A549 (cell line): ENCODE measurements around the gene FOSL1. TPM values are rescaled to one million over a fixed set of nuclear protein-coding genes. Genes with fewer than 3 reads are reported as not detected.

Experiments
- ATAC-seq, 2 experiments: fragments of 200-7000 bp in 1 of 2; fragments of >200 bp in 1 of 2; cut with Nextera tagmentation in 1 of 2; cut with Tn5 transposase in 1 of 2; 3 replicates each; pipeline versions ENCODE4 v1.8.0 to v1.9.1; 2018 to 2020; ENCODE audit warnings: mild to moderate bottlenecking in 1 of 2, moderate library complexity in 1 of 2
- CTCF ChIA-PET: fragments of 300-600 bp; sonication (Branson Sonifier 250); formaldehyde crosslinking; extraction: SDS; loops from one replicate; lab custom pipeline; 2021; ENCODE audit warnings: antibody characterized with exemption, inconsistent platforms; lab: Yijun Ruan, JAX
- POLR2A ChIA-PET: fragments of 350-600 bp; formaldehyde crosslinking; extraction: SDS; loops from one replicate; lab custom pipeline; 2021; ENCODE audit warnings: antibody characterized with exemption, inconsistent platforms; lab: Yijun Ruan, JAX
- DNase-seq, 2 experiments: peaks; one replicate each; pipeline versions ENCODE4 v3.0.0 to v3.0.0-alpha.2; 2011 to 2016; ENCODE audit warnings: low read depth in 1 of 2, low spot score in 1 of 2
- FAIRE-seq: peaks from 2 replicates; lab custom pipeline; 2011; peaks lifted over from hg19 to GRCh38; lab: Jason Lieb, UNC
- H3K27ac ChIP-seq, 2 experiments: fragments of >200 bp; sonication (Bioruptor Twin); formaldehyde crosslinking; 3 replicates each; pipeline ENCODE4 v1.5.1; 2016 to 2017
- H3K4me1 ChIP-seq: fragments of >200 bp; sonication (Bioruptor Twin); formaldehyde crosslinking; 3 replicates; pipeline ENCODE4 v1.6.1; 2016
- H3K4me2 ChIP-seq: fragments of >200 bp; sonication (Bioruptor Twin); formaldehyde crosslinking; 3 replicates; pipeline ENCODE4 v1.6.1; 2016
- H3K4me3 ChIP-seq: fragments of >200 bp; sonication (Bioruptor Twin); formaldehyde crosslinking; 3 replicates; pipeline ENCODE4 v1.5.1; 2016
- H3K9me3 ChIP-seq: fragments of >200 bp; sonication (Bioruptor Twin); formaldehyde crosslinking; 3 replicates; pipeline ENCODE4 v1.6.1; 2016
- BHLHE40 ChIP-seq: IDR thresholded peaks from 2 replicates; pipeline ENCODE4 v1.6.1; 2012; ENCODE audit warnings: low read depth, low read length, inconsistent platforms
- CHD2 ChIP-seq: fragments of 150-350 bp; IDR thresholded peaks from 2 replicates; pipeline ENCODE4 v1.6.1; 2014; ENCODE audit warnings: low read length; ENCODE audit not compliant: partially characterized antibody
- CHD4 ChIP-seq: fragments of 200-600 bp; sonication (generic); IDR thresholded peaks from 2 replicates; pipeline ENCODE4 v1.6.1; 2016; ENCODE audit warnings: antibody characterized with exemption, mild to moderate bottlenecking, borderline replicate concordance
- EHF ChIP-seq: fragments of 250-450 bp; sonication (Bioruptor Pico); IDR thresholded peaks from 2 replicates; pipeline ENCODE4 v1.5.0; 2020; ENCODE audit warnings: mild to moderate bottlenecking
- ESRRA ChIP-seq: fragments of 150-350 bp; IDR thresholded peaks from 2 replicates; pipeline ENCODE4 v1.6.1; 2014; ENCODE audit warnings: mild to moderate bottlenecking, low read length, borderline replicate concordance
- FOSL2 ChIP-seq, 2 experiments: fragments of 450-650 bp in 1 of 2; fragments of >200 bp in 1 of 2; sonication (Bioruptor Twin) in 1 of 2; formaldehyde crosslinking; IDR thresholded peaks; 2 replicates each; pipeline versions ENCODE4 v1.5.0 to v1.6.1; 2016 to 2020; ENCODE audit warnings: mild to moderate bottlenecking in 1 of 2, moderate library complexity in 1 of 2
- MAFK ChIP-seq: fragments of 450-650 bp; IDR thresholded peaks from 2 replicates; pipeline ENCODE4 v1.6.1; 2014; ENCODE audit not compliant: partially characterized antibody
- MAZ ChIP-seq: fragments of 150-350 bp; IDR thresholded peaks from 2 replicates; pipeline ENCODE4 v1.6.1; 2014; ENCODE audit warnings: antibody characterized with exemption, low read depth, low read length, borderline replicate concordance
- NFE2L2 ChIP-seq: fragments of 150-350 bp; conservative IDR thresholded peaks from 2 replicates; pipeline ENCODE4 v1.6.1; 2014; ENCODE audit warnings: low read length
- POLR2A ChIP-seq: IDR thresholded peaks from 2 replicates; pipeline ENCODE4 v1.6.1; 2012; ENCODE audit warnings: mild to moderate bottlenecking, low read length
- POLR2AphosphoS2 ChIP-seq: conservative IDR thresholded peaks from 2 replicates; pipeline ENCODE4 v1.6.1; 2012; ENCODE audit warnings: low read length, improper control_type of control experiment, inconsistent platforms
- RAD21 ChIP-seq, 2 experiments: fragments of >200 bp in 1 of 2; sonication (Bioruptor Twin) in 1 of 2; formaldehyde crosslinking in 1 of 2; IDR thresholded peaks in 1 of 2; conservative IDR thresholded peaks in 1 of 2; 2 replicates in 1 of 2; 3 replicates in 1 of 2; pipeline ENCODE4 v1.6.1; 2012 to 2018; ENCODE audit warnings: inconsistent platforms in 1 of 2
- SMC3 ChIP-seq: fragments of >200 bp; sonication (Bioruptor Twin); formaldehyde crosslinking; IDR thresholded peaks from 3 replicates; pipeline ENCODE4 v1.6.1; 2018; ENCODE audit warnings: inconsistent platforms
- ZC3H11A ChIP-seq: fragments of 450-650 bp; IDR thresholded peaks from 2 replicates; pipeline ENCODE4 v1.6.1; 2014; ENCODE audit warnings: antibody characterized with exemption, mild to moderate bottlenecking
- ZFP36 ChIP-seq: fragments of 450-650 bp; IDR thresholded peaks from 2 replicates; pipeline ENCODE4 v1.6.1; 2014; ENCODE audit warnings: borderline replicate concordance; ENCODE audit not compliant: partially characterized antibody
- WGBS: methylation state at CpG from one replicate; pipeline ENCODE4 v1.1.6; 2017; ENCODE audit errors: missing lambda C conversion rate; 5-methylcytosine and 5-hydroxymethylcytosine counted together
- polyA plus RNA-seq, 4 experiments: library from polyadenylated mRNA; depleted of rRNA in 3 of 4; stranded (reverse); fragments of >200 nt; fragmentation: RNase III in 1 of 4; extraction: RNeasy Plus Mini Kit Qiagen cat#74134 plus additional on column Dnase treatment in 1 of 4; gene quantifications; 2 replicates in 3 of 4; 3 replicates in 1 of 4; pipeline ENCODE4 v1.2.3, GENCODE V29; 2011 to 2017
- TF ChIP-seq, protein P1 (sequence below): fragments of >200 bp; sonication (Bioruptor Twin); formaldehyde crosslinking; IDR thresholded peaks from 2 replicates; pipeline ENCODE4 v1.6.1; 2016
- TF ChIP-seq, protein P2 (sequence below): fragments of 200-600 bp; sonication (generic); IDR thresholded peaks from 2 replicates; pipeline ENCODE4 v1.6.1; 2016; ENCODE audit warnings: antibody characterized with exemption, mild to moderate bottlenecking, moderate library complexity
- TF ChIP-seq, protein P3 (sequence below): fragments of 250-450 bp; sonication (Bioruptor Pico); IDR thresholded peaks from 2 replicates; pipeline ENCODE4 v1.5.0; 2020; ENCODE audit warnings: low read depth, mild to moderate bottlenecking, moderate library complexity
- TF ChIP-seq, protein P4 (sequence below): fragments of >200 bp; sonication (Bioruptor Twin); formaldehyde crosslinking; IDR thresholded peaks from 3 replicates; pipeline ENCODE4 v1.6.1; 2016
- TF ChIP-seq, protein P5 (sequence below): fragments of 250-450 bp; sonication (Bioruptor Pico); IDR thresholded peaks from 2 replicates; pipeline ENCODE4 v1.5.0; 2021; ENCODE audit warnings: mild to moderate bottlenecking, moderate library complexity, borderline replicate concordance
- TF ChIP-seq, protein P6 (sequence below): IDR thresholded peaks from 2 replicates; pipeline ENCODE4 v1.6.1; 2012
- TF ChIP-seq, protein P7 (sequence below): IDR thresholded peaks from 2 replicates; pipeline ENCODE4 v1.6.1; 2012

FOSL1 gene
- polyA plus RNA-seq, 2 of the 4 experiments (the other 2 are of a cell fraction) = 6.7 to 24.1 TPM

DNA sequence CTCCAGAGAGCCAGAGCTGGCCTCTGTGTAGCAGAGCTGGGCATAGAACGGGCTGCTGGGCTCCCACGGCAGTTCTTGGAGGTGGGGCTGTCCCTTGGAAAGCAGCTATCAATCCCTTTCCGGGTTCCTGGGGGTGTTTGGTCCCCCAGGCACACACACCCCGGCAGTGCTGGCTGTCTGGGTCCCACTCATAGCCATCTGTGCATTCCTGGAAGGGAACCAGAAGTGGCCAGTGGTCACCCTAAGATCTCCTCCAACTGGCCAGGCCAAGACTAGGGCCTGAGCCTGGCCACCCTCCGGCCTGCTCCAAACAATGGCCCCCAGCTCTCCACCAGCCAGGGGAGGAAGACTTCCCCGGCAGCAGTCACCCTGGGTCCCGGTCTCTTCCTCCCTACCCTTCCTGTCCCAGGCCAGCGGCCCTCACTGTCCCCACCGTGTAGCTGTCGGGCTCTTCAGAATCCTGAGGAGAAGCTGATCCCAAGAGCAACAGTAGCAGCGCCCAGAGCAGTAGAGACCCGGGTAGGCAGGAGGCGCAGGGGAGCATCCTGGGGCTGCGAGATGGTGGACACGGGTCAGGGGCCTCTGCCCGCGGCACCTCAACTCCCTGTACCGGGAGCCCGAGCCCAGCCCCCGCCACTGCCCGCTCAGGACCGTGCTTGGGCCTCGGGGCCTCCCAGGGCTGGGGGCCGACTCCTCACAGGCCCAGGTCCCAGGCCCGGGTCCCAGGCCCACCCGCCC is 28.2 kb downstream of the FOSL1 start:
- FAIRE-seq (no peak), ATAC-seq (peak; percentile 1 to 6; a peak in 1 of 6 replicates), DNase-seq (no peak)
- Histone ChIP-seq H3K9me3 (no peaks in the 10 kb centered on the region), H3K4me1 (peaks cover 6% of the 10 kb centered on the region), H3K27ac (peak overlapping the region in 1 of 2 experiments; percentile 82; a peak in 3 of 6 replicates), H3K4me2 (no peak overlapping the region), H3K4me3 (no peak overlapping the region)
- CTCF ChIA-PET = interaction anchor here (1.1 to 7.5 kb wide), 3 partner anchors 11 to 18 kb away, joined by 4 to 158 read pairs (median 78); partner anchors contain the start of genes CFL1, FIBP and MUS81
- POLR2A ChIA-PET = interaction anchor here (0.6 to 1.8 kb wide), 5 partner anchors 12 to 19 kb away, joined by 3 to 10 read pairs (median 6); partner anchors contain the start of genes FIBP and MUS81
- TF ChIP-seq, protein P1, sequence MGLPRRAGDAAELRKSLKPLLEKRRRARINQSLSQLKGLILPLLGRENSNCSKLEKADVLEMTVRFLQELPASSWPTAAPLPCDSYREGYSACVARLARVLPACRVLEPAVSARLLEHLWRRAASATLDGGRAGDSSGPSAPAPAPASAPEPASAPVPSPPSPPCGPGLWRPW = no peak
- TF ChIP-seq, protein P2, sequence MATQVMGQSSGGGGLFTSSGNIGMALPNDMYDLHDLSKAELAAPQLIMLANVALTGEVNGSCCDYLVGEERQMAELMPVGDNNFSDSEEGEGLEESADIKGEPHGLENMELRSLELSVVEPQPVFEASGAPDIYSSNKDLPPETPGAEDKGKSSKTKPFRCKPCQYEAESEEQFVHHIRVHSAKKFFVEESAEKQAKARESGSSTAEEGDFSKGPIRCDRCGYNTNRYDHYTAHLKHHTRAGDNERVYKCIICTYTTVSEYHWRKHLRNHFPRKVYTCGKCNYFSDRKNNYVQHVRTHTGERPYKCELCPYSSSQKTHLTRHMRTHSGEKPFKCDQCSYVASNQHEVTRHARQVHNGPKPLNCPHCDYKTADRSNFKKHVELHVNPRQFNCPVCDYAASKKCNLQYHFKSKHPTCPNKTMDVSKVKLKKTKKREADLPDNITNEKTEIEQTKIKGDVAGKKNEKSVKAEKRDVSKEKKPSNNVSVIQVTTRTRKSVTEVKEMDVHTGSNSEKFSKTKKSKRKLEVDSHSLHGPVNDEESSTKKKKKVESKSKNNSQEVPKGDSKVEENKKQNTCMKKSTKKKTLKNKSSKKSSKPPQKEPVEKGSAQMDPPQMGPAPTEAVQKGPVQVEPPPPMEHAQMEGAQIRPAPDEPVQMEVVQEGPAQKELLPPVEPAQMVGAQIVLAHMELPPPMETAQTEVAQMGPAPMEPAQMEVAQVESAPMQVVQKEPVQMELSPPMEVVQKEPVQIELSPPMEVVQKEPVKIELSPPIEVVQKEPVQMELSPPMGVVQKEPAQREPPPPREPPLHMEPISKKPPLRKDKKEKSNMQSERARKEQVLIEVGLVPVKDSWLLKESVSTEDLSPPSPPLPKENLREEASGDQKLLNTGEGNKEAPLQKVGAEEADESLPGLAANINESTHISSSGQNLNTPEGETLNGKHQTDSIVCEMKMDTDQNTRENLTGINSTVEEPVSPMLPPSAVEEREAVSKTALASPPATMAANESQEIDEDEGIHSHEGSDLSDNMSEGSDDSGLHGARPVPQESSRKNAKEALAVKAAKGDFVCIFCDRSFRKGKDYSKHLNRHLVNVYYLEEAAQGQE = no peak
- TF ChIP-seq ZC3H11A (no peak), POLR2A (no peak), MAZ (no peak), SMC3 (no peak), RAD21 (conservative IDR thresholded peaks at IDR 0.05 in 1 of 2, IDR thresholded peaks at IDR 0.05 in 1 of 2) (no peak)
- TF ChIP-seq, protein P3, sequence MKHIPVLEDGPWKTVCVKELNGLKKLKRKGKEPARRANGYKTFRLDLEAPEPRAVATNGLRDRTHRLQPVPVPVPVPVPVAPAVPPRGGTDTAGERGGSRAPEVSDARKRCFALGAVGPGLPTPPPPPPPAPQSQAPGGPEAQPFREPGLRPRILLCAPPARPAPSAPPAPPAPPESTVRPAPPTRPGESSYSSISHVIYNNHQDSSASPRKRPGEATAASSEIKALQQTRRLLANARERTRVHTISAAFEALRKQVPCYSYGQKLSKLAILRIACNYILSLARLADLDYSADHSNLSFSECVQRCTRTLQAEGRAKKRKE (CRISPR knock-in tag) = no peak
- WGBS = 90% methylated on average over 14 of the region's 26 CpGs

DNA sequence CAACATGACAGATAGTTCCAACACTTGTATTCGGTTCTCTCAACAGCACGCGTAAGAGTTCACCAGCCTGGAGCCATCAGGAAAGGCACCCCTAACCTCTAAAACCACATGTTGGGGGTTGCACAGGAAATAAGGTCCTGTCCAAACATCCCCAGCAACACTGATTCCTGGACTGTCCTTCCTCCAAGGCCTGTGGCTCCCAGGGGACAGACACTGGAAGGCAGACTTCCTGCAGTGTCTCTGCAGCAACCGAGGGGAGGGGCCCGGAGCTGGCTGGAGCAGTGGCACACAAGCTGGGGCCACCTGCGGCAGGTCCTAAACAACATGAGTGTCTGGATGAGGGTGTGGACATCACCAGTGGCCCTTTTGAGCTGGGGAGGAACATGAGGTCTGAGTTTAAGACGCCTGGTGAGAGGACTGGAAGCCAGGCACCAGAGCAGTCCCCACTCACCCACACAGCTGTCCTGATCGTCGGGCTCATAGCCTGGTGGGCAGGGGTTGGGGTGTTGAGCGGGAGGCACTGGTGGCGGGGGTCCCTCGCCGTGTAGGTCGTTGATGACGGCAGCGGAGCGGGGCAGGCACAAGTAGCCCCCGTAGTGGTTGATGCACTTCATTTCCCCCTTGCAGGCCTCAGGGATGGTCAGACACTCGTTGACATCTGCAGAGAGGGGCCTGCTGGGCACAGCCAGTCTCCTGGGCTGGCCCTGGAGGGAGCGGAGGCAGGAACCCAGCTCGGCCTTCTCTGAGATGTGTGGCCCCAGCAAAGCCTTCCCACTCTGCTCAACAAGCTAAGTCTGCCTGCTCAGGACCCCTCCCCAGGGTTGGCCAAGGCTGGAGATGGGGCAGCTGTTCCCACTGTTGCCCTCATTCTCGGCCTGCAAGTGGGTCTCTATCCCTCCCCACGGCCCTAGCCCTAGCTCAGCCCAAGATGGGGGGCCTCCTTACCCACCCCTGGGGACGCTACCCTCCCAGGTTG is 29.2 kb downstream of the FOSL1 start:
- peaks cover 6% of the 10 kb centered on the region for H3K4me1 ChIP-seq
- ATAC-seq (peak; percentile 6 to 7; a peak in 3 of 6 replicates), FAIRE-seq (no peak), DNase-seq (no peak)
- H3K4me3 ChIP-seq = no peak overlapping the region
- ChIA-PET POLR2A (interaction anchor here (0.8 to 2.9 kb wide), 7 partner anchors 10 to 18 kb away, joined by 3 to 15 read pairs (median 6); partner anchors contain the start of genes FIBP and MUS81), CTCF (interaction anchor here (1.1 to 7.5 kb wide), 5 partner anchors 10 to 159 kb away, joined by 3 to 158 read pairs (median 12); partner anchors contain the start of genes C11orf68, CFL1, FIBP and KAT5)
- H3K27ac ChIP-seq = peak overlapping the region in 1 of 2 experiments; percentile 35; a peak in 2 of 6 replicates
- H3K9me3 ChIP-seq = no peaks in the 10 kb centered on the region
- H3K4me2 ChIP-seq = no peak overlapping the region
- WGBS = 77% methylated on average over 15 of the region's 24 CpGs
- TF ChIP-seq, protein P4, sequence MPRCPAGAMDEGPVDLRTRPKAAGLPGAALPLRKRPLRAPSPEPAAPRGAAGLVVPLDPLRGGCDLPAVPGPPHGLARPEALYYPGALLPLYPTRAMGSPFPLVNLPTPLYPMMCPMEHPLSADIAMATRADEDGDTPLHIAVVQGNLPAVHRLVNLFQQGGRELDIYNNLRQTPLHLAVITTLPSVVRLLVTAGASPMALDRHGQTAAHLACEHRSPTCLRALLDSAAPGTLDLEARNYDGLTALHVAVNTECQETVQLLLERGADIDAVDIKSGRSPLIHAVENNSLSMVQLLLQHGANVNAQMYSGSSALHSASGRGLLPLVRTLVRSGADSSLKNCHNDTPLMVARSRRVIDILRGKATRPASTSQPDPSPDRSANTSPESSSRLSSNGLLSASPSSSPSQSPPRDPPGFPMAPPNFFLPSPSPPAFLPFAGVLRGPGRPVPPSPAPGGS = no peak
- TF ChIP-seq MAFK (no peak), ZFP36 (no peak), EHF (CRISPR knock-in tag) (no peak), POLR2AphosphoS2 (no peak), ESRRA (no peak), CHD4 (no peak), RAD21 (conservative IDR thresholded peaks at IDR 0.05 in 1 of 2, IDR thresholded peaks at IDR 0.05 in 1 of 2) (no peak), BHLHE40 (no peak), NFE2L2 (no peak), CHD2 (no peak), FOSL2 (IDR thresholded peaks at IDR 0.05) (no peak), FOSL2 (CRISPR knock-in tag; IDR thresholded peaks at IDR 0.05) (no peak)
- TF ChIP-seq, protein P5, sequence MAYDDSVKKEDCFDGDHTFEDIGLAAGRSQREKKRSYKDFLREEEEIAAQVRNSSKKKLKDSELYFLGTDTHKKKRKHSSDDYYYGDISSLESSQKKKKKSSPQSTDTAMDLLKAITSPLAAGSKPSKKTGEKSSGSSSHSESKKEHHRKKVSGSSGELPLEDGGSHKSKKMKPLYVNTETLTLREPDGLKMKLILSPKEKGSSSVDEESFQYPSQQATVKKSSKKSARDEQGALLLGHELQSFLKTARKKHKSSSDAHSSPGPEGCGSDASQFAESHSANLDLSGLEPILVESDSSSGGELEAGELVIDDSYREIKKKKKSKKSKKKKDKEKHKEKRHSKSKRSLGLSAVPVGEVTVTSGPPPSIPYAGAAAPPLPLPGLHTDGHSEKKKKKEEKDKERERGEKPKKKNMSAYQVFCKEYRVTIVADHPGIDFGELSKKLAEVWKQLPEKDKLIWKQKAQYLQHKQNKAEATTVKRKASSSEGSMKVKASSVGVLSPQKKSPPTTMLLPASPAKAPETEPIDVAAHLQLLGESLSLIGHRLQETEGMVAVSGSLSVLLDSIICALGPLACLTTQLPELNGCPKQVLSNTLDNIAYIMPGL = no peak
- TF ChIP-seq, protein P6, sequence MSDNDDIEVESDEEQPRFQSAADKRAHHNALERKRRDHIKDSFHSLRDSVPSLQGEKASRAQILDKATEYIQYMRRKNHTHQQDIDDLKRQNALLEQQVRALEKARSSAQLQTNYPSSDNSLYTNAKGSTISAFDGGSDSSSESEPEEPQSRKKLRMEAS = no peak
- TF ChIP-seq, protein P7, sequence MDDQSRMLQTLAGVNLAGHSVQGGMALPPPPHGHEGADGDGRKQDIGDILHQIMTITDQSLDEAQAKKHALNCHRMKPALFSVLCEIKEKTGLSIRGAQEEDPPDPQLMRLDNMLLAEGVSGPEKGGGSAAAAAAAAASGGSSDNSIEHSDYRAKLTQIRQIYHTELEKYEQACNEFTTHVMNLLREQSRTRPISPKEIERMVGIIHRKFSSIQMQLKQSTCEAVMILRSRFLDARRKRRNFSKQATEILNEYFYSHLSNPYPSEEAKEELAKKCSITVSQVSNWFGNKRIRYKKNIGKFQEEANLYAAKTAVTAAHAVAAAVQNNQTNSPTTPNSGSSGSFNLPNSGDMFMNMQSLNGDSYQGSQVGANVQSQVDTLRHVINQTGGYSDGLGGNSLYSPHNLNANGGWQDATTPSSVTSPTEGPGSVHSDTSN = no peak
